ENCODE measurements around the gene APELA. TPM values are rescaled to one million over a fixed set of nuclear protein-coding genes. Genes with fewer than 3 reads are reported as not detected.

APELA gene
- not detected for total RNA-seq

GRCh38 chr4:164876700-164877324 is at the start of gene APELA:
Gene APELA, plus strand, starts transcription at chr4:164877178. Its CDS starts 154 bp downstream, at chr4:164877332.

Other genes with a start within 250 kb of the APELA start
- not detected for gene SMIM31, start 123.0 kb upstream of the APELA start, total RNA-seq
- 1 to 10 TPM; 1.2 to 1.9 TPM for gene TRIM61, start 100.5 kb downstream of the APELA start, total RNA-seq
- not detected for gene TRIM60, start 154.8 kb downstream of the APELA start, total RNA-seq
- not detected for gene TRIM75, start 176.7 kb downstream of the APELA start, total RNA-seq
- 1 to 10 TPM; 8.8 to 9.7 TPM for gene TMEM192, start 235.7 kb downstream of the APELA start, total RNA-seq

Measured in activated naive CD4-positive, alpha-beta T cell treated with anti-CD3 and anti-CD28 coated beads, Interleukin-2, amount 10 ng/mL, durations not matched to agents 5 hours and 36 hours (primary cell).